Gastrocnemius medialis (tissue), 4 donors: Measurements from ENCODE around the gene TNFSF12. TPM values are rescaled to one million over a fixed set of nuclear protein-coding genes. Genes with fewer than 3 reads are reported as not detected.

ENCODE experiments used
- ATAC-seq, 2 donors: fragments of 150-250 bp; one replicate each; pipeline ENCODE4 v1.9.1; 2016
- DNase-seq, 2 donors: peaks; one replicate each; pipeline ENCODE4 v3.0.0-alpha.2; 2019
- H3K27ac ChIP-seq, 4 donors: fragments of 200-600 bp; sonication (generic); 1 replicate in 1 of 4; 2 replicates in 3 of 4; pipeline ENCODE4 v1.5.1; 2016 to 2018; ENCODE audit warnings: mild to moderate bottlenecking in 2 of 4, moderate library complexity in 1 of 4
- H3K27me3 ChIP-seq, 3 donors: fragments of 200-600 bp; sonication (generic) in 2 of 3; 1 replicate in 1 of 3; 2 replicates in 2 of 3; pipeline versions ENCODE4 v1.5.1 to v1.6.0; 2016 to 2019; ENCODE audit warnings: mild to moderate bottlenecking in 1 of 3, moderate library complexity in 1 of 3
- H3K36me3 ChIP-seq, 2 donors: fragments of 200-600 bp; sonication (generic) in 1 of 2; one replicate each; pipeline ENCODE4 v1.5.1; 2017 to 2018
- H3K4me1 ChIP-seq, 2 donors: fragments of 200-600 bp; sonication (generic) in 1 of 2; one replicate each; pipeline ENCODE4 v1.5.1; 2016 to 2017; ENCODE audit warnings: mild to moderate bottlenecking in 2 of 2
- H3K4me3 ChIP-seq, 4 donors: fragments of 200-600 bp; sonication (generic) in 3 of 4; 1 replicate in 1 of 4; 2 replicates in 3 of 4; pipeline ENCODE4 v1.5.1; 2016 to 2019; ENCODE audit warnings: mild to moderate bottlenecking in 2 of 4
- H3K9me3 ChIP-seq, 3 donors: fragments of 200-600 bp; sonication (generic) in 2 of 3; 1 replicate in 1 of 3; 2 replicates in 2 of 3; pipeline ENCODE4 v1.5.1; 2016 to 2019
- CTCF ChIP-seq, 5 experiments: fragments of 450-650 bp in 3 of 5; fragments of 200-600 bp in 2 of 5; sonication (generic) in 2 of 5; IDR thresholded peaks in 4 of 5; conservative IDR thresholded peaks in 1 of 5; 1 replicate in 4 of 5; 2 replicates in 1 of 5; pipeline ENCODE4 v1.5.1; 2016 to 2019; ENCODE audit warnings: antibody characterized with exemption in 5 of 5, mild to moderate bottlenecking in 3 of 5, moderate library complexity in 3 of 5
- POLR2A ChIP-seq, 2 donors: fragments of 450-650 bp; IDR thresholded peaks; one replicate each; pipeline ENCODE4 v1.6.1; 2017; ENCODE audit warnings: antibody characterized with exemption in 2 of 2, mild to moderate bottlenecking in 2 of 2, moderate library complexity in 2 of 2
- in situ Hi-C, 4 donors: fragments of 200-750 bp; cut with MboI; loops; one replicate each; pipeline versions ENCODE4 v1.15.0 to v1.8.0; 2017; ENCODE audit warnings: low sequenced_read_pairs in 4 of 4
- intact Hi-C: fragments of 100-400 bp; cut with DNase I; formaldehyde crosslinking; loops from one replicate; pipeline ENCODE4 v1.15.1; 2023; ENCODE audit warnings: low total_unique reads
- total RNA-seq, 4 donors: library from RNA; depleted of rRNA; stranded (reverse); fragments of >200 nt; gene quantifications; one replicate each; pipeline versions ENCODE4 v1.1.0 to v1.2.3, GENCODE V29; 2016

The TNFSF12 gene
- total RNA-seq, 4 donors from 2014 or later, result 7.9 to 26.1 (median 16.9) TPM

GRCh38 chr17:7530023-7530900, 18.6 kb upstream of the TNFSF12 start:
- Histone ChIP-seq H3K27ac (no peak overlapping the region), H3K4me1 (no peaks in the 10 kb centered on the region), H3K4me3 (no peak overlapping the region), H3K36me3 (no peaks in the 10 kb centered on the region), H3K9me3 (no peaks in the 10 kb centered on the region), H3K27me3 (no peaks in the 10 kb centered on the region)
- intact Hi-C loops (no loop called here), in situ Hi-C loops (loop anchor here in 1 of 4 donors (25.0 kb wide), 1 partner anchor 168 kb away; the partner anchor contains the start of genes KCTD11 and TMEM95)
- TF ChIP-seq CTCF (IDR thresholded peaks at IDR 0.05 in 4 of 5, conservative IDR thresholded peaks at IDR 0.05 in 1 of 5) (no peak), POLR2A (IDR thresholded peaks at IDR 0.05) (no peak)
- ATAC-seq, result no peak
- DNase-seq, result no peak

GRCh38 chr17:7538050-7538449, 10.8 kb upstream of the TNFSF12 start:
- ATAC-seq (no peak), DNase-seq (no peak)
- intact Hi-C loops (no loop called here), in situ Hi-C loops (loop anchor here in 1 of 4 donors (25.0 kb wide), 1 partner anchor 176 kb away; the partner anchor contains the start of genes KCTD11 and TMEM95)
- Histone ChIP-seq H3K4me1 (no peaks in the 10 kb centered on the region), H3K36me3 (no peaks in the 10 kb centered on the region), H3K4me3 (no peak overlapping the region), H3K27me3 (no peaks in the 10 kb centered on the region), H3K27ac (no peak overlapping the region), H3K9me3 (no peaks in the 10 kb centered on the region)
- TF ChIP-seq POLR2A (IDR thresholded peaks at IDR 0.05) (no peak), CTCF (IDR thresholded peaks at IDR 0.05 in 4 of 5, conservative IDR thresholded peaks at IDR 0.05 in 1 of 5) (no peak)

GRCh38 chr17:7538891-7539545, 9.8 kb upstream of the TNFSF12 start:
- no peaks in the 10 kb centered on the region for H3K27me3 ChIP-seq
- H3K36me3 ChIP-seq, result no peaks in the 10 kb centered on the region
- ATAC-seq (no peak), DNase-seq (no peak)
- H3K9me3 ChIP-seq, result no peaks in the 10 kb centered on the region
- TF ChIP-seq CTCF (IDR thresholded peaks at IDR 0.05 in 4 of 5, conservative IDR thresholded peaks at IDR 0.05 in 1 of 5), result no peak
- no peak for TF ChIP-seq POLR2A (IDR thresholded peaks at IDR 0.05)
- H3K4me1 ChIP-seq, result no peaks in the 10 kb centered on the region
- in situ Hi-C loops, result loop anchor here in 1 of 4 donors (25.0 kb wide), 1 partner anchor 177 kb away; the partner anchor contains the start of genes KCTD11 and TMEM95
- no peak overlapping the region for H3K27ac ChIP-seq
- no peak overlapping the region for H3K4me3 ChIP-seq
- intact Hi-C loops, result no loop called here

- Histone ChIP-seq H3K27ac (no peak overlapping the region), H3K4me3 (no peak overlapping the region), H3K36me3 (no peaks in the 10 kb centered on the region), H3K9me3 (no peaks in the 10 kb centered on the region), H3K27me3 (no peaks in the 10 kb centered on the region), H3K4me1 (no peaks in the 10 kb centered on the region)
- in situ Hi-C loops (loop anchor here in 1 of 4 donors (25.0 kb wide), 1 partner anchor 179 kb away; the partner anchor contains the start of genes KCTD11 and TMEM95), intact Hi-C loops (no loop called here)
- DNase-seq (no peak), ATAC-seq (no peak)
- TF ChIP-seq POLR2A (IDR thresholded peaks at IDR 0.05) (no peak), CTCF (IDR thresholded peaks at IDR 0.05 in 4 of 5, conservative IDR thresholded peaks at IDR 0.05 in 1 of 5) (no peak)
Observed at GRCh38 chr17:7541074-7541621, 7.7 kb upstream of the TNFSF12 start.
